A549 (cell line): ENCODE data around the gene AP3S2. TPM values are rescaled to one million over a fixed set of nuclear protein-coding genes. Genes with fewer than 3 reads are reported as not detected.
"Not testable (repeated sequence)": the region's sequence is repeated elsewhere in the genome, so short reads cannot be mapped to it uniquely, and the experiment has no call there.

ENCODE experiments used
- ATAC-seq, 2 experiments: fragments of 200-7000 bp in 1 of 2; fragments of >200 bp in 1 of 2; cut with Nextera tagmentation in 1 of 2; cut with Tn5 transposase in 1 of 2; 3 replicates each; pipeline versions ENCODE4 v1.8.0 to v1.9.1; 2018 to 2020; ENCODE audit warnings: mild to moderate bottlenecking in 1 of 2, moderate library complexity in 1 of 2
- CTCF ChIA-PET: fragments of 300-600 bp; sonication (Branson Sonifier 250); formaldehyde crosslinking; extraction: SDS; loops from one replicate; lab custom pipeline; 2021; ENCODE audit warnings: antibody characterized with exemption, inconsistent platforms; lab: Yijun Ruan, JAX
- POLR2A ChIA-PET: fragments of 350-600 bp; formaldehyde crosslinking; extraction: SDS; loops from one replicate; lab custom pipeline; 2021; ENCODE audit warnings: antibody characterized with exemption, inconsistent platforms; lab: Yijun Ruan, JAX
- DNase-seq, 2 experiments: peaks; one replicate each; pipeline versions ENCODE4 v3.0.0 to v3.0.0-alpha.2; 2011 to 2016; ENCODE audit warnings: low read depth in 1 of 2, low spot score in 1 of 2
- FAIRE-seq: peaks from 2 replicates; lab custom pipeline; 2011; peaks lifted over from hg19 to GRCh38; lab: Jason Lieb, UNC
- H3K27ac ChIP-seq, 2 experiments: fragments of >200 bp; sonication (Bioruptor Twin); formaldehyde crosslinking; 3 replicates each; pipeline ENCODE4 v1.5.1; 2016 to 2017
- H3K4me1 ChIP-seq: fragments of >200 bp; sonication (Bioruptor Twin); formaldehyde crosslinking; 3 replicates; pipeline ENCODE4 v1.6.1; 2016
- H3K4me2 ChIP-seq: fragments of >200 bp; sonication (Bioruptor Twin); formaldehyde crosslinking; 3 replicates; pipeline ENCODE4 v1.6.1; 2016
- H3K4me3 ChIP-seq: fragments of >200 bp; sonication (Bioruptor Twin); formaldehyde crosslinking; 3 replicates; pipeline ENCODE4 v1.5.1; 2016
- H3K9me3 ChIP-seq: fragments of >200 bp; sonication (Bioruptor Twin); formaldehyde crosslinking; 3 replicates; pipeline ENCODE4 v1.6.1; 2016
- CHD4 ChIP-seq: fragments of 200-600 bp; sonication (generic); IDR thresholded peaks from 2 replicates; pipeline ENCODE4 v1.6.1; 2016; ENCODE audit warnings: antibody characterized with exemption, mild to moderate bottlenecking, borderline replicate concordance
- EHF ChIP-seq: fragments of 250-450 bp; sonication (Bioruptor Pico); IDR thresholded peaks from 2 replicates; pipeline ENCODE4 v1.5.0; 2020; ENCODE audit warnings: mild to moderate bottlenecking
- FOXS1 ChIP-seq: fragments of 250-450 bp; sonication (Bioruptor Pico); IDR thresholded peaks from 2 replicates; pipeline ENCODE4 v1.5.0; 2020; ENCODE audit warnings: mild to moderate bottlenecking, moderate library complexity
- GATA3 ChIP-seq: IDR thresholded peaks from 2 replicates; pipeline ENCODE4 v1.6.1; 2012; ENCODE audit warnings: borderline replicate concordance
- HEYL ChIP-seq: fragments of 250-450 bp; sonication (Bioruptor Pico); IDR thresholded peaks from 2 replicates; pipeline ENCODE4 v1.8.0; 2021; ENCODE audit warnings: mild to moderate bottlenecking, moderate library complexity
- HOXB5 ChIP-seq: fragments of 250-450 bp; sonication (Bioruptor Pico); IDR thresholded peaks from 2 replicates; pipeline ENCODE4 v1.5.0; 2020; ENCODE audit warnings: mild to moderate bottlenecking, moderate library complexity
- JUN ChIP-seq, 2 experiments: fragments of >200 bp; sonication (Bioruptor Twin); formaldehyde crosslinking; IDR thresholded peaks; 2 replicates in 1 of 2; 3 replicates in 1 of 2; pipeline ENCODE4 v1.6.1; 2016 to 2017
- JUNB ChIP-seq: fragments of >200 bp; sonication (Bioruptor Twin); formaldehyde crosslinking; IDR thresholded peaks from 2 replicates; pipeline ENCODE4 v1.6.1; 2016
- KDM1A ChIP-seq: fragments of 200-600 bp; sonication (generic); IDR thresholded peaks from 2 replicates; pipeline ENCODE4 v1.6.1; 2016; ENCODE audit warnings: low read depth, mild to moderate bottlenecking
- RAD21 ChIP-seq, 2 experiments: fragments of >200 bp in 1 of 2; sonication (Bioruptor Twin) in 1 of 2; formaldehyde crosslinking in 1 of 2; IDR thresholded peaks in 1 of 2; conservative IDR thresholded peaks in 1 of 2; 2 replicates in 1 of 2; 3 replicates in 1 of 2; pipeline ENCODE4 v1.6.1; 2012 to 2018; ENCODE audit warnings: inconsistent platforms in 1 of 2
- RFX5 ChIP-seq: fragments of 450-650 bp; IDR thresholded peaks from 2 replicates; pipeline ENCODE4 v1.7.1; 2014; ENCODE audit warnings: antibody characterized with exemption, mild to moderate bottlenecking, moderate library complexity
- RNF2 ChIP-seq: fragments of 200-600 bp; sonication (generic); IDR thresholded peaks from 2 replicates; pipeline ENCODE4 v1.6.1; 2016; ENCODE audit warnings: low read depth, mild to moderate bottlenecking, antibody characterized with exemption, moderate library complexity, borderline replicate concordance
- SREBF2 ChIP-seq: fragments of 450-650 bp; IDR thresholded peaks from 2 replicates; pipeline ENCODE4 v1.6.1; 2014; ENCODE audit warnings: mild to moderate bottlenecking, moderate library complexity
- ZC3H11A ChIP-seq: fragments of 450-650 bp; IDR thresholded peaks from 2 replicates; pipeline ENCODE4 v1.6.1; 2014; ENCODE audit warnings: antibody characterized with exemption, mild to moderate bottlenecking
- ZFP36 ChIP-seq: fragments of 450-650 bp; IDR thresholded peaks from 2 replicates; pipeline ENCODE4 v1.6.1; 2014; ENCODE audit warnings: borderline replicate concordance; ENCODE audit not compliant: partially characterized antibody
- ZSCAN20 ChIP-seq: fragments of 250-450 bp; sonication (Bioruptor Pico); IDR thresholded peaks from 2 replicates; pipeline ENCODE4 v1.8.0; 2022; ENCODE audit warnings: mild to moderate bottlenecking, moderate library complexity
- WGBS: methylation state at CpG from one replicate; pipeline ENCODE4 v1.1.6; 2017; ENCODE audit errors: missing lambda C conversion rate; 5-methylcytosine and 5-hydroxymethylcytosine counted together
- polyA plus RNA-seq, 4 experiments: library from polyadenylated mRNA; depleted of rRNA in 3 of 4; stranded (reverse); fragments of >200 nt; fragmentation: RNase III in 1 of 4; extraction: RNeasy Plus Mini Kit Qiagen cat#74134 plus additional on column Dnase treatment in 1 of 4; gene quantifications; 2 replicates in 3 of 4; 3 replicates in 1 of 4; pipeline ENCODE4 v1.2.3, GENCODE V29; 2011 to 2017
- TF ChIP-seq, protein P1 (sequence below): fragments of 450-650 bp; IDR thresholded peaks from 2 replicates; pipeline ENCODE4 v1.6.1; 2014; ENCODE audit warnings: antibody characterized with exemption
- TF ChIP-seq, protein P2 (sequence below): fragments of 250-450 bp; sonication (Bioruptor Pico); IDR thresholded peaks from 2 replicates; pipeline ENCODE4 v1.5.0; 2020; ENCODE audit warnings: low read depth, mild to moderate bottlenecking, moderate library complexity
- TF ChIP-seq, protein P3 (sequence below): fragments of >200 bp; sonication (Bioruptor Twin); formaldehyde crosslinking; IDR thresholded peaks from 3 replicates; pipeline ENCODE4 v1.5.1; 2016
- TF ChIP-seq, protein P4 (sequence below): IDR thresholded peaks from 2 replicates; pipeline ENCODE4 v1.6.1; 2012; ENCODE audit warnings: low read depth, borderline replicate concordance

Gene AP3S2
- polyA plus RNA-seq, 2 of the 4 experiments (the other 2 are of a cell fraction): 85.1 to 85.9 TPM

DNA sequence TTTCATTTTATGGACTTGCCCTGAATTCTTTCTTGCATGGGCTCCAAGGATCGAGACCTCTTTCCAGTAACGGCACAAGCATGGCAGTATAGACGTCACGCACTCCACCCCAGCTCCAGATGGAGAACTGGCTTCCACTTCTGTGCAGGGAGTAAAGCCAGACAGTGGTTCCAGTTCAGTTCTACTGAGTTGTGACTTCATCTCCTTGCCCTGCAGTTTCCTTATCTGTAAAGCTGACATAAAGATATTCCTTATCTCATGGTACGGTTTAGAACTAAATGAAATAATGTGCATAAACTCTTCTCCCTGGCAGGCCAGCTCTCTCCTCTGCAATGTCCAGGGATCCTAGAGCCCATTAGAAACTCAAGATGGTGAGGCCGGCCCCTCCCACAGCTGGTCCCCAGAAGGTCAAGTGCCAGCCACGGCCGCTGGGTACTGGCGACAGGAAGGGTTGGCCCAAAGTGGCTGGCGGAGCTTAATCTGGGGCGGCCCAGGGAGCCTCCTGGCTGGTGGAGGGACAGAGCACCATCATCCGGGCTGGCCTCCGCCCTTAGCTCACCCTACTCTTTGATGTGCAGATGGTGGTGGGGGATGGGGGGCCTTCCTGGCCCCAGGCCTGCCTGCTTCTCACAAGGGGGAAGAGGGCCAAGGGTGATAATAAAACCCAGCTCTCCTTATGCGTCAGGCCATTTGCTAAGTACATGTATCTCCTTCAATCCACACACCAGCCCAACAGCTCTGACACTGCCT is 110.5 kb downstream of the AP3S2 start:
- no peak overlapping the region for H3K4me3 ChIP-seq
- peaks cover 37% of the 10 kb centered on the region for H3K4me1 ChIP-seq
- ChIA-PET POLR2A (no interaction called here), CTCF (interaction anchor here (1.4 to 3.1 kb wide), 8 partner anchors 9 to 91 kb away, joined by 4 to 19 read pairs (median 6); partner anchors contain the start of gene MESP1)
- DNase-seq: no peak
- 91% methylated on average over 14 of the region's 14 CpGs for WGBS
- ATAC-seq: no peak
- H3K27ac ChIP-seq: peak overlapping the region in 1 of 2 experiments; percentile 79; a peak in 3 of 6 replicates
- TF ChIP-seq EHF (no peak), JUNB (no peak), ZC3H11A (no peak), RFX5 (no peak), FOXS1 (CRISPR knock-in tag) (no peak), SREBF2 (no peak), KDM1A (no peak), RAD21 (conservative IDR thresholded peaks at IDR 0.05 in 1 of 2, IDR thresholded peaks at IDR 0.05 in 1 of 2) (no peak), HOXB5 (CRISPR knock-in tag) (no peak), ZSCAN20 (CRISPR knock-in tag) (no peak), GATA3 (no peak), RNF2 (no peak), CHD4 (no peak), ZFP36 (no peak), HEYL (CRISPR knock-in tag) (no peak), JUN (IDR thresholded peaks at IDR 0.05) (no peak)
- TF ChIP-seq, protein P1, sequence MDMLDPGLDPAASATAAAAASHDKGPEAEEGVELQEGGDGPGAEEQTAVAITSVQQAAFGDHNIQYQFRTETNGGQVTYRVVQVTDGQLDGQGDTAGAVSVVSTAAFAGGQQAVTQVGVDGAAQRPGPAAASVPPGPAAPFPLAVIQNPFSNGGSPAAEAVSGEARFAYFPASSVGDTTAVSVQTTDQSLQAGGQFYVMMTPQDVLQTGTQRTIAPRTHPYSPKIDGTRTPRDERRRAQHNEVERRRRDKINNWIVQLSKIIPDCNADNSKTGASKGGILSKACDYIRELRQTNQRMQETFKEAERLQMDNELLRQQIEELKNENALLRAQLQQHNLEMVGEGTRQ: no peak
- TF ChIP-seq, protein P2, sequence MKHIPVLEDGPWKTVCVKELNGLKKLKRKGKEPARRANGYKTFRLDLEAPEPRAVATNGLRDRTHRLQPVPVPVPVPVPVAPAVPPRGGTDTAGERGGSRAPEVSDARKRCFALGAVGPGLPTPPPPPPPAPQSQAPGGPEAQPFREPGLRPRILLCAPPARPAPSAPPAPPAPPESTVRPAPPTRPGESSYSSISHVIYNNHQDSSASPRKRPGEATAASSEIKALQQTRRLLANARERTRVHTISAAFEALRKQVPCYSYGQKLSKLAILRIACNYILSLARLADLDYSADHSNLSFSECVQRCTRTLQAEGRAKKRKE (CRISPR knock-in tag): no peak
- TF ChIP-seq, protein P3, sequence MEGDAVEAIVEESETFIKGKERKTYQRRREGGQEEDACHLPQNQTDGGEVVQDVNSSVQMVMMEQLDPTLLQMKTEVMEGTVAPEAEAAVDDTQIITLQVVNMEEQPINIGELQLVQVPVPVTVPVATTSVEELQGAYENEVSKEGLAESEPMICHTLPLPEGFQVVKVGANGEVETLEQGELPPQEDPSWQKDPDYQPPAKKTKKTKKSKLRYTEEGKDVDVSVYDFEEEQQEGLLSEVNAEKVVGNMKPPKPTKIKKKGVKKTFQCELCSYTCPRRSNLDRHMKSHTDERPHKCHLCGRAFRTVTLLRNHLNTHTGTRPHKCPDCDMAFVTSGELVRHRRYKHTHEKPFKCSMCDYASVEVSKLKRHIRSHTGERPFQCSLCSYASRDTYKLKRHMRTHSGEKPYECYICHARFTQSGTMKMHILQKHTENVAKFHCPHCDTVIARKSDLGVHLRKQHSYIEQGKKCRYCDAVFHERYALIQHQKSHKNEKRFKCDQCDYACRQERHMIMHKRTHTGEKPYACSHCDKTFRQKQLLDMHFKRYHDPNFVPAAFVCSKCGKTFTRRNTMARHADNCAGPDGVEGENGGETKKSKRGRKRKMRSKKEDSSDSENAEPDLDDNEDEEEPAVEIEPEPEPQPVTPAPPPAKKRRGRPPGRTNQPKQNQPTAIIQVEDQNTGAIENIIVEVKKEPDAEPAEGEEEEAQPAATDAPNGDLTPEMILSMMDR: no peak
- TF ChIP-seq, protein P4, sequence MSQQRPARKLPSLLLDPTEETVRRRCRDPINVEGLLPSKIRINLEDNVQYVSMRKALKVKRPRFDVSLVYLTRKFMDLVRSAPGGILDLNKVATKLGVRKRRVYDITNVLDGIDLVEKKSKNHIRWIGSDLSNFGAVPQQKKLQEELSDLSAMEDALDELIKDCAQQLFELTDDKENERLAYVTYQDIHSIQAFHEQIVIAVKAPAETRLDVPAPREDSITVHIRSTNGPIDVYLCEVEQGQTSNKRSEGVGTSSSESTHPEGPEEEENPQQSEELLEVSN: no peak
- H3K4me2 ChIP-seq: no peak overlapping the region
- no peak for FAIRE-seq
- H3K9me3 ChIP-seq: peaks cover 17% of the 10 kb centered on the region

DNA sequence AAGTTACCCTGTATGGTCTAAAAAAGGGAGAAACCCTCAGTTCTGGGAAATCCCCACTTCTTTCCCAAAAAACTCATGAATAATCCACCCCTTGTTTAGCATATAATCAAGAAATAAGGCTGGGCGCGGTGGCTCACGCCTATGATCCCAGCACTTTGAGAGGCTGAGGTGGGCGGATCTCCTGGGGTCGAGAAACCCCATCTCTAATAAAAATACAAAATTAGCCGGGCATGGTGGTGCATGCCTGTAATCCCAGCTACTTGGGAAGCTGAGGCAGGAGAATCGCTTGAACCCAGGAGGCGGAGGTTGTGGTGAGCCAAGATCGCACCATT is 111.2 kb downstream of the AP3S2 start:
- POLR2A ChIA-PET, FAIRE-seq, DNase-seq, H3K4me3 ChIP-seq, ATAC-seq, H3K9me3 ChIP-seq: not testable (repeated sequence)
- peak overlapping the region; percentile 19; the same call in 1 of the 3 replicates for H3K4me2 ChIP-seq
- H3K27ac ChIP-seq: peak overlapping the region in 1 of 2 experiments; percentile 8; a peak in 2 of 6 replicates
- CTCF ChIA-PET: interaction anchor here (2.0 to 3.1 kb wide), 5 partner anchors 9 to 92 kb away, joined by 5 to 19 read pairs (median 18); partner anchors contain the start of gene MESP1
- WGBS: 91% methylated on average over 9 of the region's 9 CpGs
- H3K4me1 ChIP-seq: peaks cover 37% of the 10 kb centered on the region
